ENCODE measurements around the gene ADAMTS9.

The ADAMTS9 gene

GRCh38 chr3:64489361-64490044 lies 198.3 kb downstream of the ADAMTS9 start:
- DNase-seq (ENCODE audit: low read depth, low spot score): peak; percentile 89

DNA sequence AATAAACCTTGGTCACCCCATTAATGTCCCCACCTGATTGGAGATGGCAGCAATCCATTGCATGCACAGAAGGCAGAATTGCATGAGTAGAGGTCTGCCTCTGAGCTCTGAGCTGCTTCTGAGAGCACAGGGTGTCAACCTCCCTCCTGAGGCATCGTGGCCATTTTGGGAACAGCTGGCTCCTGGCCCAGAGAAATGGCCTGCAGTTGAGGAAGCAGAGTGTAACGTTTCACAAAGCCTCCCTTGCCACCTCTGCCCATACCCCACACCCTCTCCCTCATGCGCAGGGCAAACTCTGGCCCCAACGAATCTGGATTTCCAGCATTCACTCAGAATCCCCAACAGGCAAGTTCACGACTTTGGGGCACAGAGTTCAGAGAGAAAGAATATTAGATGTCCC lies 198.9 kb downstream of the ADAMTS9 start:
- DNase-seq (ENCODE audit: low read depth, low spot score): no peak

GRCh38 chr3:64484289-64484992 lies 203.4 kb downstream of the ADAMTS9 start:
- peak; percentile 75 for DNase-seq (ENCODE audit: low read depth, low spot score)

- no peak for DNase-seq (ENCODE audit: low read depth, low spot score)
Measured at GRCh38 chr3:64483467-64483866, 204.3 kb downstream of the ADAMTS9 start.

GRCh38 chr3:64475037-64475436 lies 212.8 kb downstream of the ADAMTS9 start:
- no peak for DNase-seq (ENCODE audit: low read depth, low spot score)

- no peak for DNase-seq (ENCODE audit: low read depth, low spot score)
Measured at GRCh38 chr3:64473466-64473865, 214.3 kb downstream of the ADAMTS9 start.

DNA sequence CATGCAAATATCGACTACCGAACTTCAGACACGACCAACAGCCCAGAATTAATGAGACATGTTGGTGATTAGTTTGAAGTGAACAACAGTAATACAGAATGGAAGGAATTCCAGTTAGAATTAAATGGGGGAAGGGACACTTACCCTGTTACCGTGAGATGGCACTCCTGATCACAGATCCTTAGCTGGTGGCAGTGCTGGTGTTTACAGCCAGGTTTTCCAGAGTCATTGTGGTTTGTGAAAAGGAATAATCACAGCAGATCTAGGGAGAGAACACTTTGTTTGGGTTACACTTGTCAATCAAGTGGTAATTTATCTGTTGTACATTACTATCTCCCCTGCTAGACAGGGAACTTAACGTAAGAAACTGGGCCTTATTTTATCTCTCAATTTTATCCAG lies 217.4 kb downstream of the ADAMTS9 start:
- no peak for DNase-seq (ENCODE audit: low read depth, low spot score)

DNA sequence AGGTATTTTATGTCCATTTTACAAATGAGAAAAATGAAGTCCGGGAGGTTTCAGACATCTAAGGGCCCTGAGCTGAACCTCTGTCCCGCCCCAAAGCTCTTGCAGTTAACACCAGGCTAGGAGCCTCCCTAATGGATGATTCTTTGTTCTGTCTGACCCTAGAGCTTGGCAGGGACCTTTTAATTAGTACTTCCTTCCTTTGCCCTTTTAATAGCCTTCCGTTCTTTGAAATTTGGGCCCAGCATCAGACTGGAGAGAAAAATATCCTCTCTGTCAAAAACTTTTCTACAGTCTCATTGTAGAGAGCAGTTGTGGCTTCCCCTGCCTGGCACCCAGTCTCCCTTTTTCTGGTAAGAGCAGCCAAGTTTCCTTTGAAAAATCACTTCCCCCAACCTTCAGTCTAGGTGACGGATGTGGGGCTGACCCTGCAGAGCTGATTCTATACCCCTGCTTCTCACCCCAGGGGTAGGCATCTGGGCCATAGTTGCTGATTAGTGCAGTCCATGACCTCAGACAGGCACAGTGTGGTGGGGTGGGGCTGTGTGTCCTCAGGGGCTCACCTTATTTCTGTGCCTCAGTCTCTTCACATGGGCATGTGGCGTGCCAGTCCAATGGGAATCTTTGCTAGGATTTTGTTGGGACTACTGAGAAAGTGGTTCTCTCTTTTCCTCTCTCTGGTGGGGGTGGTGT lies 220.4 kb downstream of the ADAMTS9 start:
- DNase-seq (ENCODE audit: low read depth, low spot score): no peak

Data from ELF-1 (cell line).